ENCODE measurements around the gene LRRC27. TPM values are rescaled to one million over a fixed set of nuclear protein-coding genes. Genes with fewer than 3 reads are reported as not detected.

Gene LRRC27
- total and polyA plus RNA-seq, 2 experiments from 2014 or later, result 7.5 to 9.6 TPM

DNA sequence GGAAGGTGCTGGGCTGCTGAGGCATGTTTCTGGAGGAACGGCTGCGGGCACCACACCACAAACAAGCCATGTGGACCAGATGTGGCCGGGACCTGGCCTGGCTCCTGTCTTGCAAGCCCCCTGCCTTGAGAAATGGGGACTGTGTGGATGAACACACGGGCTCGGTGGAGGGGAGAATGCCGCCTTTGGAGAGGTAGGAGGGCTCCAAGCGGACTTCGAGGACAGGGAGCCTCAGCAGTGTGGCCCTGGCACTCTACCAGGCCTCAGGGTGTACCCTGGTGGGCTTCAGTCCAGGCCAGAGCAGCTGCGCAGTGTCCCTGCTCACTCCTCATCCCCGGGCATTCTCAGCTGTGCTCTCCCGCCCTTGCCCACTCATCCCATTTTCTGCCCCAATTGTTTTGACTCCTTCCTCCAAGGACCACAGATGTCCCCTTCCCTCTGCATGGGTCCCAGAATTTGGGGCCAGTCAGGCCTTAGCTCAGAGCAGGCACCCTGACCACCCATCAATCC, 96.5 kb downstream of the LRRC27 start:
- in situ Hi-C loops (cut with MboI), result no loop called here

More for the DNA sequence above, 96.5 kb downstream of the LRRC27 start:
- no peak overlapping the region for H3K27ac ChIP-seq
- H3K36me3 ChIP-seq (ENCODE audit: low read depth), result no peaks in the 10 kb centered on the region
- H3K9me3 ChIP-seq (ENCODE audit: low read depth), result no peaks in the 10 kb centered on the region
- H3K9ac ChIP-seq, result no peak overlapping the region
- H3K4me2 ChIP-seq (ENCODE audit: unreplicated experiment), result no peak overlapping the region
- TF ChIP-seq EZH2phosphoT487 (IDR thresholded peaks at IDR 0.05; ENCODE audit: insufficient read depth, low read depth), result no peak
- TF ChIP-seq EZH2 (IDR thresholded peaks at IDR 0.05; ENCODE audit: insufficient read depth, poor library complexity, severe bottlenecking), result no peak
- H3K27me3 ChIP-seq (replicated peaks; ENCODE audit: insufficient read depth), result no peaks in the 10 kb centered on the region
- no peaks in the 10 kb centered on the region; the same call in 1 of the 2 replicates for H3K9me2 ChIP-seq (ENCODE audit: insufficient read depth)
- no peak overlapping the region for H3K4me3 ChIP-seq
- no peaks in the 10 kb centered on the region for H3K79me2 ChIP-seq (ENCODE audit: insufficient read depth)
- 89 to 90% methylated on average over 11 of the region's 11 CpGs for WGBS, 2 experiments (ENCODE audit: low coverage in 1 of 2, low lambda C conversion rate in 2 of 2, missing lambda C conversion rate in 2 of 2)
- no peak overlapping the region for H2AFZ ChIP-seq
- H4K20me1 ChIP-seq (ENCODE audit: insufficient read depth), result no peaks in the 10 kb centered on the region
- no peak for DNase-seq
- H3F3A ChIP-seq (ENCODE audit: insufficient read depth), result no peaks in the 10 kb centered on the region
- H3K4me1 ChIP-seq (ENCODE audit: insufficient read depth), result no peaks in the 10 kb centered on the region

Other genes starting within 250 kb of the LRRC27 start
- gene DPYSL4, start 145.2 kb upstream of the LRRC27 start, total RNA-seq (2014; rRNA removed; shearing (Covaris generic)), result 1.8 and 2.1 TPM in 2 replicates
- gene DPYSL4, start 145.2 kb upstream of the LRRC27 start, polyA plus RNA-seq (2016; fragmentation: Nextera tagmentation; extraction: Ambion mirVana), result 2.1 and 2.5 TPM in 2 replicates
- 7.1 and 9.8 TPM in 2 replicates for gene STK32C, start 24.2 kb upstream of the LRRC27 start, total RNA-seq (2014; rRNA removed; shearing (Covaris generic))
- gene STK32C, start 24.2 kb upstream of the LRRC27 start, polyA plus RNA-seq (2016; fragmentation: Nextera tagmentation; extraction: Ambion mirVana), result 8.8 TPM in 2 replicates
- gene PWWP2B, start 65.0 kb downstream of the LRRC27 start, total RNA-seq (2014; rRNA removed; shearing (Covaris generic)), result 2.4 and 5.8 TPM in 2 replicates
- 0.66 TPM in 2 replicates for gene PWWP2B, start 65.0 kb downstream of the LRRC27 start, polyA plus RNA-seq (2016; fragmentation: Nextera tagmentation; extraction: Ambion mirVana)
- gene INPP5A, start 205.6 kb downstream of the LRRC27 start, total RNA-seq (2014; rRNA removed; shearing (Covaris generic)), result 35.2 and 39.3 TPM in 2 replicates
- gene INPP5A, start 205.6 kb downstream of the LRRC27 start, polyA plus RNA-seq (2016; fragmentation: Nextera tagmentation; extraction: Ambion mirVana), result 2.3 and 2.8 TPM in 2 replicates